HepG2 (cell line): ENCODE results near the gene ZNF853. TPM values are rescaled to one million over a fixed set of nuclear protein-coding genes. Genes with fewer than 3 reads are reported as not detected.

Experiments used
- ATAC-seq: fragments of 200-7000 bp; cut with Tn5 transposase; 3 replicates; pipeline ENCODE4 v1.9.1; 2020; ENCODE audit warnings: mild to moderate bottlenecking, moderate library complexity
- BruUV-seq: library from RNA; stranded (reverse); fragments of 400-500 nt; replicated peaks from 2 replicates; lab custom pipeline; 2021; lab: Mats Ljungman, UMichigan
- CTCF ChIA-PET: fragments of 300-600 bp; formaldehyde crosslinking; extraction: SDS; loops from one replicate; lab custom pipeline; 2021; ENCODE audit warnings: low total read pairs, inconsistent platforms, low intra/inter-chr PET ratio; lab: Yijun Ruan, JAX
- POLR2A ChIA-PET: fragments of 350-600 bp; sonication (Branson Sonifier 250); formaldehyde crosslinking; loops from one replicate; lab custom pipeline; 2020; ENCODE audit warnings: antibody characterized with exemption, inconsistent platforms; lab: Yijun Ruan, JAX
- DNase-seq: peaks from one replicate; pipeline ENCODE4 v3.0.0-alpha.2; 2015; ENCODE audit warnings: low spot score
- FAIRE-seq: peaks from 3 replicates; lab custom pipeline; 2011; peaks lifted over from hg19 to GRCh38; lab: Jason Lieb, UNC
- H2AFZ ChIP-seq: one replicate; pipeline ENCODE4 v1.6.1; 2011; ENCODE audit warnings: low read length, inconsistent platforms
- H3K27ac ChIP-seq: fragments of 300-600 bp; 3 replicates; pipeline ENCODE4 v1.8.0; 2011; ENCODE audit warnings: mixed run types, mild to moderate bottlenecking, mixed read lengths, low read length, inconsistent platforms; ENCODE audit not compliant: insufficient read depth; ENCODE audit errors: extremely low read length
- H3K27me3 ChIP-seq, 2 experiments: fragments of 200-600 bp in 1 of 2; 2 replicates in 1 of 2; 3 replicates in 1 of 2; pipeline versions ENCODE4 v1.6.0 to v1.8.0; 2011; ENCODE audit warnings: low read length in 2 of 2, mild to moderate bottlenecking in 2 of 2, moderate library complexity in 2 of 2, inconsistent platforms in 1 of 2; ENCODE audit not compliant: insufficient read depth in 2 of 2, control insufficient read depth in 1 of 2
- H3K36me3 ChIP-seq, 2 experiments: fragments of 200-600 bp in 1 of 2; replicated peaks in 1 of 2; 2 replicates in 1 of 2; 3 replicates in 1 of 2; pipeline versions ENCODE4 v1.5.1 to v1.8.0; 2011; ENCODE audit warnings: low read length in 2 of 2, inconsistent platforms in 1 of 2; ENCODE audit not compliant: insufficient read depth in 2 of 2, control insufficient read depth in 1 of 2
- H3K4me1 ChIP-seq: 2 replicates; pipeline ENCODE4 v1.5.1; 2012; ENCODE audit warnings: low read length, inconsistent platforms; ENCODE audit not compliant: insufficient read depth
- H3K4me2 ChIP-seq: 2 replicates; pipeline ENCODE4 v1.6.0; 2011; ENCODE audit warnings: low read depth, low read length, inconsistent platforms
- H3K4me3 ChIP-seq, 3 experiments: fragments of 200-600 bp in 1 of 3; sonication (generic), shearing (Covaris generic) in 1 of 3; replicated peaks in 1 of 3; 2 replicates each; pipeline ENCODE4 v1.5.1; 2011 to 2016; ENCODE audit warnings: low read length in 3 of 3, inconsistent platforms in 2 of 3, low read depth in 2 of 3, mild to moderate bottlenecking in 2 of 3, control low read depth in 1 of 3, mixed read lengths in 1 of 3; ENCODE audit not compliant: insufficient read depth in 1 of 3
- H3K79me2 ChIP-seq: one replicate; pipeline ENCODE4 v1.6.1; 2011; ENCODE audit warnings: low read length, inconsistent platforms; ENCODE audit not compliant: insufficient read depth
- H3K9ac ChIP-seq: 2 replicates; pipeline ENCODE4 v1.6.0; 2011; ENCODE audit warnings: mild to moderate bottlenecking, low read depth, low read length, inconsistent platforms; ENCODE audit not compliant: insufficient read depth
- H3K9me3 ChIP-seq: 2 replicates; pipeline ENCODE4 v1.5.1; 2012; ENCODE audit warnings: mild to moderate bottlenecking, low read length
- H4K20me1 ChIP-seq: 2 replicates; pipeline ENCODE4 v1.6.0; 2011; ENCODE audit warnings: inconsistent platforms, mild to moderate bottlenecking, low read length, moderate library complexity; ENCODE audit not compliant: insufficient read depth
- ATF7 ChIP-seq, 2 experiments: fragments of 450-650 bp in 1 of 2; sonication (generic) in 1 of 2; formaldehyde crosslinking in 1 of 2; IDR thresholded peaks; 2 replicates each; pipeline versions ENCODE4 v1.4.0 to v1.6.1; 2016 to 2020; ENCODE audit warnings: antibody characterized with exemption in 1 of 2, mild to moderate bottlenecking in 1 of 2, missing genetic modification reagents in 1 of 2
- BRCA1 ChIP-seq: sonication (generic); formaldehyde crosslinking; IDR thresholded peaks from 2 replicates; pipeline ENCODE4 v1.4.0; 2020; ENCODE audit warnings: missing genetic modification reagents
- CREB1 ChIP-seq, 2 experiments: fragments of 450-650 bp in 1 of 2; IDR thresholded peaks; 2 replicates each; pipeline ENCODE4 v1.6.1; 2016 to 2017; ENCODE audit warnings: control low read depth in 1 of 2, mild to moderate bottlenecking in 1 of 2, missing compliant biosample characterization in 1 of 2, missing genetic modification characterization in 1 of 2
- REPIN1 ChIP-seq: sonication (generic); formaldehyde crosslinking; IDR thresholded peaks from 2 replicates; pipeline ENCODE4 v1.8.0; 2022; ENCODE audit warnings: missing genetic modification reagents, low read depth, mild to moderate bottlenecking, borderline replicate concordance
- ZNF883 ChIP-seq: sonication (generic); formaldehyde crosslinking; IDR thresholded peaks from 2 replicates; pipeline ENCODE4 v1.5.1; 2020; ENCODE audit warnings: mild to moderate bottlenecking, missing genetic modification reagents; ENCODE audit errors: not compliant biosample characterization
- WGBS: methylation state at CpG from one replicate; pipeline ENCODE4 v1.1.6; 2017; ENCODE audit warnings: low lambda C conversion rate; 5-methylcytosine and 5-hydroxymethylcytosine counted together
- in situ Hi-C: cut with HindIII; loops from 2 replicates; pipeline ENCODE4 v1.10.0; 2017; ENCODE audit warnings: low pct_unique_long_range_greater_than_20kb; ENCODE audit not compliant: extremely low pct_ligation_motif_present
- intact Hi-C: fragments of 100-400 bp; cut with micrococcal nuclease; formaldehyde crosslinking; loops from one replicate; pipeline ENCODE4 v1.10.0; 2022; ENCODE audit not compliant: unreplicated experiment
- polyA plus RNA-seq, 8 experiments: library from polyadenylated mRNA; depleted of rRNA in 3 of 8; stranded (reverse) in 7 of 8; unstranded in 1 of 8; fragments of >200 nt; fragmentation: Illumina TruSeq in 4 of 8; extraction: Trizol in 4 of 8; gene quantifications; 2 replicates each; pipeline versions ENCODE4 v1.2.1 to v1.2.3, GENCODE V29; 2011 to 2016; ENCODE audit warnings: low read depth in 4 of 8, missing spikeins in 1 of 8, mixed read lengths in 1 of 8; ENCODE audit not compliant: insufficient read depth in 1 of 8
- total RNA-seq, 5 experiments: library from RNA; depleted of rRNA; stranded (reverse); fragments of >200 nt; fragmentation: Illumina TruSeq; extraction: Trizol; gene quantifications; 2 replicates each; pipeline ENCODE4 v1.2.3, GENCODE V29; 2016; ENCODE audit warnings: low read depth in 1 of 5
- TF ChIP-seq, protein P1 (sequence below): sonication (generic); formaldehyde crosslinking; IDR thresholded peaks from 2 replicates; pipeline ENCODE4; 2020; ENCODE audit warnings: missing genetic modification reagents, mild to moderate bottlenecking, borderline replicate concordance
- TF ChIP-seq, protein P2 (sequence below): sonication (generic); formaldehyde crosslinking; IDR thresholded peaks from 2 replicates; pipeline ENCODE4 v1.4.0; 2020; ENCODE audit warnings: missing genetic modification reagents

ZNF853 gene
- total and polyA plus RNA-seq, 2 of the 13 experiments (the other 11 are each of a cell fraction or from before 2014, with no cell fraction given) = 2.1 to 6.2 TPM

DNA sequence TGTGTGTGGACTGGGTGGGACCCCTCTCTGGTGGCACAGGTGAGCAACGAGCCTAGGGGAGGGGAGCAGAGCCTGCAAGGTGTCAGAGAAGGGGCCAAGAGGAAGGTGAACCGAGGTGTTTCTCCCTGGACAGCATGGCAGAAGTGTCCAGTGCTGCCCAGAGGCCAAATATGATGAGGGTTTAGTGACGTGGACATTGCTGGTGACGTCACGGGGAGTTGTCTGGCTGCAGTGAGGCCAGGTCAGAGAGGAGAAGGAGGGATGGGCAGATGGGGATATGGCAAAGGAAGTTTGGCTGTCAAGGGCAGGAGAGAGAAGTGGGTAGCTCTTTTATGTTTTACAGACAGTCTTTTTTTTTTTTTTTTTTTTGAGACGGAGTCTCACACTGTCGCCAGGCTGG is 2.6 kb upstream of the ZNF853 start:
- no peaks in the 10 kb centered on the region for H4K20me1 ChIP-seq
- in situ Hi-C loops = no loop called here
- POLR2A ChIA-PET = no interaction called here

More for the DNA sequence above, 2.6 kb upstream of the ZNF853 start:
- Histone ChIP-seq H3K4me2 (no peak overlapping the region), H3K27ac (no peak overlapping the region), H3K27me3 (no peaks in the 10 kb centered on the region; a peak in 2 of 5 replicates), H3K9me3 (no peaks in the 10 kb centered on the region), H2AFZ (no peak overlapping the region), H3K79me2 (no peaks in the 10 kb centered on the region), H3K9ac (no peak overlapping the region), H3K4me3 (no peak overlapping the region), H3K4me1 (peaks cover 21% of the 10 kb centered on the region), H3K36me3 (no peaks in the 10 kb centered on the region; a peak in 1 of 5 replicates)
- WGBS = 45% methylated on average over 7 of the region's 7 CpGs
- TF ChIP-seq, protein P1, sequence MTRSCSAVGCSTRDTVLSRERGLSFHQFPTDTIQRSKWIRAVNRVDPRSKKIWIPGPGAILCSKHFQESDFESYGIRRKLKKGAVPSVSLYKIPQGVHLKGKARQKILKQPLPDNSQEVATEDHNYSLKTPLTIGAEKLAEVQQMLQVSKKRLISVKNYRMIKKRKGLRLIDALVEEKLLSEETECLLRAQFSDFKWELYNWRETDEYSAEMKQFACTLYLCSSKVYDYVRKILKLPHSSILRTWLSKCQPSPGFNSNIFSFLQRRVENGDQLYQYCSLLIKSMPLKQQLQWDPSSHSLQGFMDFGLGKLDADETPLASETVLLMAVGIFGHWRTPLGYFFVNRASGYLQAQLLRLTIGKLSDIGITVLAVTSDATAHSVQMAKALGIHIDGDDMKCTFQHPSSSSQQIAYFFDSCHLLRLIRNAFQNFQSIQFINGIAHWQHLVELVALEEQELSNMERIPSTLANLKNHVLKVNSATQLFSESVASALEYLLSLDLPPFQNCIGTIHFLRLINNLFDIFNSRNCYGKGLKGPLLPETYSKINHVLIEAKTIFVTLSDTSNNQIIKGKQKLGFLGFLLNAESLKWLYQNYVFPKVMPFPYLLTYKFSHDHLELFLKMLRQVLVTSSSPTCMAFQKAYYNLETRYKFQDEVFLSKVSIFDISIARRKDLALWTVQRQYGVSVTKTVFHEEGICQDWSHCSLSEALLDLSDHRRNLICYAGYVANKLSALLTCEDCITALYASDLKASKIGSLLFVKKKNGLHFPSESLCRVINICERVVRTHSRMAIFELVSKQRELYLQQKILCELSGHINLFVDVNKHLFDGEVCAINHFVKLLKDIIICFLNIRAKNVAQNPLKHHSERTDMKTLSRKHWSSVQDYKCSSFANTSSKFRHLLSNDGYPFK = no peak
- peak; percentile 97 for TF ChIP-seq CREB1 (IDR thresholded peaks at IDR 0.05)
- no peak for TF ChIP-seq CREB1 (CRISPR knock-in tag; IDR thresholded peaks at IDR 0.05)
- no peak for TF ChIP-seq ZNF883 (CRISPR knock-in tag)
- TF ChIP-seq, protein P2, sequence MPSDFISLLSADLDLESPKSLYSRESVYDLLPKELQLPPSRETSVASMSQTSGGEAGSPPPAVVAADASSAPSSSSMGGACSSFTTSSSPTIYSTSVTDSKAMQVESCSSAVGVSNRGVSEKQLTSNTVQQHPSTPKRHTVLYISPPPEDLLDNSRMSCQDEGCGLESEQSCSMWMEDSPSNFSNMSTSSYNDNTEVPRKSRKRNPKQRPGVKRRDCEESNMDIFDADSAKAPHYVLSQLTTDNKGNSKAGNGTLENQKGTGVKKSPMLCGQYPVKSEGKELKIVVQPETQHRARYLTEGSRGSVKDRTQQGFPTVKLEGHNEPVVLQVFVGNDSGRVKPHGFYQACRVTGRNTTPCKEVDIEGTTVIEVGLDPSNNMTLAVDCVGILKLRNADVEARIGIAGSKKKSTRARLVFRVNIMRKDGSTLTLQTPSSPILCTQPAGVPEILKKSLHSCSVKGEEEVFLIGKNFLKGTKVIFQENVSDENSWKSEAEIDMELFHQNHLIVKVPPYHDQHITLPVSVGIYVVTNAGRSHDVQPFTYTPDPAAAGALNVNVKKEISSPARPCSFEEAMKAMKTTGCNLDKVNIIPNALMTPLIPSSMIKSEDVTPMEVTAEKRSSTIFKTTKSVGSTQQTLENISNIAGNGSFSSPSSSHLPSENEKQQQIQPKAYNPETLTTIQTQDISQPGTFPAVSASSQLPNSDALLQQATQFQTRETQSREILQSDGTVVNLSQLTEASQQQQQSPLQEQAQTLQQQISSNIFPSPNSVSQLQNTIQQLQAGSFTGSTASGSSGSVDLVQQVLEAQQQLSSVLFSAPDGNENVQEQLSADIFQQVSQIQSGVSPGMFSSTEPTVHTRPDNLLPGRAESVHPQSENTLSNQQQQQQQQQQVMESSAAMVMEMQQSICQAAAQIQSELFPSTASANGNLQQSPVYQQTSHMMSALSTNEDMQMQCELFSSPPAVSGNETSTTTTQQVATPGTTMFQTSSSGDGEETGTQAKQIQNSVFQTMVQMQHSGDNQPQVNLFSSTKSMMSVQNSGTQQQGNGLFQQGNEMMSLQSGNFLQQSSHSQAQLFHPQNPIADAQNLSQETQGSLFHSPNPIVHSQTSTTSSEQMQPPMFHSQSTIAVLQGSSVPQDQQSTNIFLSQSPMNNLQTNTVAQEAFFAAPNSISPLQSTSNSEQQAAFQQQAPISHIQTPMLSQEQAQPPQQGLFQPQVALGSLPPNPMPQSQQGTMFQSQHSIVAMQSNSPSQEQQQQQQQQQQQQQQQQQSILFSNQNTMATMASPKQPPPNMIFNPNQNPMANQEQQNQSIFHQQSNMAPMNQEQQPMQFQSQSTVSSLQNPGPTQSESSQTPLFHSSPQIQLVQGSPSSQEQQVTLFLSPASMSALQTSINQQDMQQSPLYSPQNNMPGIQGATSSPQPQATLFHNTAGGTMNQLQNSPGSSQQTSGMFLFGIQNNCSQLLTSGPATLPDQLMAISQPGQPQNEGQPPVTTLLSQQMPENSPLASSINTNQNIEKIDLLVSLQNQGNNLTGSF = no peak
- peak; percentile 75 for TF ChIP-seq ATF7 (IDR thresholded peaks at IDR 0.05)
- no peak for TF ChIP-seq ATF7 (CRISPR knock-in tag; IDR thresholded peaks at IDR 0.05)
- TF ChIP-seq REPIN1 = no peak
- TF ChIP-seq BRCA1 (CRISPR knock-in tag) = no peak
- no peak for ATAC-seq
- DNase-seq = no peak
- FAIRE-seq = no peak
- no TSS peak for BruUV-seq
- CTCF ChIA-PET = no interaction called here
- intact Hi-C loops = no loop called here
